ENCODE measurements around the gene STXBP1.

The STXBP1 gene

DNA sequence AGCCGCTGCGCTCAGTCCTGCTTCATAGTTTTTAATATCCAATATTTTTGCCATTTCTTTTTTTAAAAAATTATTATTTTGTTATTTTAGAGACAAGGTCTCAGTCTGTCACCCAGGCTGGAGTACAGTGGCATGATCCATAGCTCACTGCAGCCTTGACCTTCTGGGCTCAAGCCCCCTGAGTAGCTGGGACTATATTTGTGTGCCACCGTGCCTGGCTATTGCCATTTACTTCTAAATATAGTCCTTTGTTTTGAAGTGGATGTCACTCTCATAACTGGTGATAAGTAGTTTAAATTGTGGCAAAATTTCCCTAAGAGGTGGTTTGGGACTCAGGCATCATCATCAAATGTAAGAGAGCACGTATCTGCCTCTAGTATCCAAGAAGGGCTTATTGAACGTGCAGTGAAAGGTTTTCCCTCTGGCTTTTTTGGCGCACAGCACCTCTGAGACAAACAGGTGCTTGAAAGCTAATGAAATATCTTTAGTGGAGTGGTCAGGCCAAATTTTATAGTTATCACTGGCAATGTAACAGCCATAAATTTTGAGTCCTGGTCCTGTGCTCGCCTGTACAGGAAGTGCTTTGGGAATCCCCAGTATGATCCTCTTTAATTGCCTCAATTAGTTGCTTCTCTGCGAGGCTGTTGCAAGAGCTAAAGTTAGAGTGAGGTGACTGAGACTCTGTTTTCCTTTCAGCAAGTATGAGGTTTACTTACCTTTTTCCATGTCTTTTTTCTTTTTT is 14.8 kb downstream of the STXBP1 start:
- no peak for DNase-seq

DNA sequence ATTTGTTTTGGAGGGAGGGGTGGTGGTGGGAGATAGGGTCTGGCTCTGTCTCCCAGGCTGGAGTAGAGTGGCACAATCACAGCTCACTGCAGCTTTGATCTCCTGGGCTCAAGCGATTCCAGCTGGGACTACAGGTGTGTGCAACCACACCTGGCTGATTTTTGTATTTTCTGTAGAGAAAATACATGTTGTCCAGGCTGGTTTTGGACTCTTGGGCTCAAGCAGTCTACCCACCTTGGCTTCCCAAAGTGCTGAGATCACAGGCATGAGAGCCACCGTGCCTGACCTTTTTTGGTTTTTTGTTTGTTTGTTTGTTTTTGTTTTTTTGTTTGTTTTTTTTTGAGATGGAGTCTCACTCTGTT is 15.4 kb downstream of the STXBP1 start:
- no peak for DNase-seq

DNA sequence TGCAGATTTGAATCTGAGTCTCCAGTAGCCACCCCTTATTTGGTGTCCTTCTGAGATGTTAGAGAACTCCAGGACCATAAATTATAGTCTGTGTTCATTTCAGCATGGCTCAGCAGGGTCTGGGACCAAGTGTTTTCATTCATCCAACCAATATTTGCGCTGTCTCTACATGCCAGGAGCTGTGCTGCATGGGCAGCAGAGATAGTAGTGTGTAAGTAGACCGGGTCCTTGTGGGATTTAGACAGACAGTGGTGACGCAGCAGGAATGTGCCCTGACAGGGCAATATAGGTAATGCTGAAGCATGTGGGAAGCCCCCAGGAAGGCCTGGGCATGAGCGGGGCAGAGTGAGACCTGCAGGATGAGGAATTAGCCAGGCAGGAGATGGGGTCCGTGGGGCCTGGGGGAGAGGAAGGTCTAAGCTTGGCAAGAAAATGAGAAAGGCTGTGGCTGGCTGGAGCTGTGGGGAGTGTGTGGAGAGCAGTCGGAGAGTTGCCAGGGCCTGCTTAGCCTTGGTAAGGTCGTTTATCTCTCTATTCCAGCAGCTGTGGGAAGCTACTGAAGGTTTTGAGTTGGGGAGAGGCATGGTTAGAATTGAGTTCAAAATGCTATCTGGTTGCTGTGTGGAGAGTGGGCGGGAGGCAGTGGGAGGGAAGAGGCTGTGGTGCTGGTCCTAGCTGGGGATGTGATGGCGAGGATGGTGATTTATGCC is 16.8 kb downstream of the STXBP1 start:
- no peak for DNase-seq

DNA sequence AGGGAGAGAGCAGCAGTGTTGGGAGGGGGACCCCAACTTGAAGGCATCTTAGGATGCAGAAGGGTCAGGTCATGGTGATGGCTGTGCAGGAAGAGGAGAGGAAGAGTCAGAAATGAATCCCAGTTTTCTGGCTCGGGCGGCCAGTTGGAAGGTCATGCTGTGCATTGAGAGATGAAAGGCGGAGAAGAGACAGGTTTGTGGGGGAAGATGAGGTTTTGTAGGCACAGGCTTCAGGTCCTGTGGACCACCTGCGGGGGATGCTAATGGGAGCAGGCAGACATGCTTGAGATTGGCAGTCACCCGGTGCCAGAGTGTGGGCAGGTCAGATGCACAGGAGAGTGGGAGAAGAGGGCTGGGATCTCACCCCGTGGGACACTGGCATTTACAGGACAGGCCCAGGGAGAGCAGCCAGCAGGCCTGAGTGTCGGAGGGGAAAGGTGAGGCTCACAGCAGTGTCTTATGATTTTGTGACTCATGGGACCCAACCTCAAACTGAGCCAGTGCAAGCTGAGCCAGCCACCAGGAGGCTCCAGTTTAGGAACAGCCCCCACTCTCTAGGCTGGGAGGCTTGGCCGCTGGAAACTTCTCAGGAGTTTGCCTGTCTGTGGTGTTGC is 17.5 kb downstream of the STXBP1 start:
- no peak for DNase-seq

DNA sequence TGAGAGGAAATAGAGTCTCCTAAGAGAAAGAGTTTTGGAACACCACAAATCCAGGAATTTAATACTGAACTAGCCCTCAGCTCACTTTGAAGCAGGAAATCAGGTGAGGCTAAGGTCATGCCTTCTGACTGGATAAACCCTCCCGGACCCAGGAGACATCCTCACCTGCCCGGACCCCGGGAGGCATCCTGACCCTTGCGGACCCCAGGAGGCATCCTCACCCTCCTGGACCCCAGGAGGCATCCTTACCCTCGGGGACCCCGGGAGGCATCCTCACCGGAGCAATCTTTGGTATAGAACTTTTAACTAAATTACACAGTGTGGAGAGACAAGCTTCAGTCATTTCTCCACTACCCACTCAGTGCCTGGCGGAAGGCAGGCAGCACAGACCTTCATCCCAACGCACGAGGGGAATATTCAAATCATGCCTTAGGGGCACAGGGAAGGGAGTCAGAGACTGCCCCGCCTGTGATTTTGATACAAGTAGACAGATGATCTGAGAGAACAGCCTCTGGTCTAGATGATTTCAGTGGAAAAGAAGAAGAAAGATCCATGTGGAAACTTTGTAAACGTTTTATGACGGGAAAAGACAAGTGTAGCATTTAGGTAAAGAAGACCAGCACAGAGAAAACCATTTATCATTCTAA is 21.3 kb downstream of the STXBP1 start:
- DNase-seq: no peak

DNA sequence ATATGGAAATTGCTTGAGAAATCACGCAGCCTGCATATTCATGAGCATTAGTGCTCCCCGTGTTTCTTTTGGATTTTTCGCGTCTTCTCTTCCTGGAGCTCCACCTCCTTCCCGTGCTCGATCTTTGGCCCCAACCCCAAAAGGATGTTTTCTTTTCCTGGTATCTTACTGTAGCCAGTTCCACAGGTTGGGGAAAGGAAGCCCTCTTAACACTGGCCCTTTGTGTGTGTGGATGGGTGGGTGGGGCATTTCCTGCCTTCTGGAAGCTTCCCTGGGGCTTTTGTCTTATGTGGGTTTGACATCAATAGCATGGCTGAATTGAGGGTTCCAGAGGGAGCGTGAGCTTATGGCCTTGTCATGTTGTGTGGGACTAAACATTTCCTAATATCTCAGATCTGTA is 21.9 kb downstream of the STXBP1 start:
- DNase-seq: no peak

DNA sequence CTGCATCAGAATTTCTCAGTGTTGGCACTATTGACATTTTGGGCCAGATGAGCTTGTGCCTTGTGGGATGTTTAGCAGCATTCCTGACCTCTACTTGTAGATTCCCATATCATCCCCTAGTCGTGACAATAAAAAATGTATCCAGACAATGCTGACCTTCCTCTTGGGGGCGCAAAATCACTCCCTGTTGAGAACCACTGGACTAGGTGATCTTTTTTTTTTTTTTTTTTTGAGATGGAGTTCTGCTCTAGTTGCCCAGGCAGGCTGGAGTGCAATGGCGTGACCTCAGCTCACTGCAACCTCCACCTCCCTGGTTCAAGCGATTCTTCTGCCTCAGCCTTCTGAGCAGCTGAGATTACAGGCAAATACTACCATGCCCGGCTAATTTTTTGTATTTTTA is 22.6 kb downstream of the STXBP1 start:
- DNase-seq: no peak

DNA sequence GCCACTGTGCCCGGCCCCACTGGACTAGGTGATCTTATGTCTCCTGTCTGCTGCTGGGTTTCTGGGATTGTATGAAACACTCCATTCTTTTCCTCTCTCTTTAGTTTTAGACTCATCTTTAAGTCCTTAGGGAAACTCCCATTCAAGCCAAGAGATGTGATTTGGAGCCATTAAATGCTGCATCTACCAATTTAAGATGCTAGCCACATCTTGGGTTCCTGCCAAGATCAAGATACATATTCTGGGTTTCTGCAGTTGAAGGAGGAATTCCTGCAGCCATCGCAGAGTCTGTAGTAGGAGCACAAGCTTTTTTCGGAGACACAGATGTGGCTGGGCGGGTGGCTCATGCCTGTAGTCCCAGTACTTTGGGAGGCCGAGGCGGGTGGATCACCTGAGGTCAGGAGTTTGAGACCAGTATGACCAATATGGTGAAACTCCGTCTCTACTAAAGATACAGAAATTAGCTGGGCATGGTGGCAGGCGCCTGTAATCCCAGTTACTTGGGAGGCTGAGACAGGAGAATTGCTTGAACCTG is 23.2 kb downstream of the STXBP1 start:
- no peak for DNase-seq

DNA sequence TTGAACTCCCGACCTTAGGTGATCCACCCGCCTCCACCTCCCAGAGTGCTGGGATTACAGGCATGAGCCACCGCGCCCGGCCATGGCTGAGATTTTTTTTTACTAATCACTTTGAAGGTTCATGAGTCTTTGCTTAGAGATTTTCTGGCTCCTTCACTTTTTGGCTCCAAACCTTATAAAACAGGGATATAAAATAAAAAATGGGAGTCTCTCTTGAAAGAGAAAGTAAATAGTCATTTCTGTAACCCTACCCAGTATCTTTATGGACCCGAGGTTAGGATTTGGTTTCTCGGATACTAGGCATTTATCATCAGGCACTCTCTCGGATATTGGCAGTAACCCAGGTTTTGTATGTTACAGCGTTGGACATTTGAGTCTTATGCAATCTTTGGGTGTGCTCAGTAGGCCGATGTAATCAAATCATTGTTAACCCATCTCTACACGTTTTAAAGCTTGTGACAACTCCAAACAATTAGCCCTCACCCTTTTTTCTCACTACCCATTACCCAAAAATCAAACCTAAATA is 25.3 kb downstream of the STXBP1 start:
- DNase-seq: no peak

DNA sequence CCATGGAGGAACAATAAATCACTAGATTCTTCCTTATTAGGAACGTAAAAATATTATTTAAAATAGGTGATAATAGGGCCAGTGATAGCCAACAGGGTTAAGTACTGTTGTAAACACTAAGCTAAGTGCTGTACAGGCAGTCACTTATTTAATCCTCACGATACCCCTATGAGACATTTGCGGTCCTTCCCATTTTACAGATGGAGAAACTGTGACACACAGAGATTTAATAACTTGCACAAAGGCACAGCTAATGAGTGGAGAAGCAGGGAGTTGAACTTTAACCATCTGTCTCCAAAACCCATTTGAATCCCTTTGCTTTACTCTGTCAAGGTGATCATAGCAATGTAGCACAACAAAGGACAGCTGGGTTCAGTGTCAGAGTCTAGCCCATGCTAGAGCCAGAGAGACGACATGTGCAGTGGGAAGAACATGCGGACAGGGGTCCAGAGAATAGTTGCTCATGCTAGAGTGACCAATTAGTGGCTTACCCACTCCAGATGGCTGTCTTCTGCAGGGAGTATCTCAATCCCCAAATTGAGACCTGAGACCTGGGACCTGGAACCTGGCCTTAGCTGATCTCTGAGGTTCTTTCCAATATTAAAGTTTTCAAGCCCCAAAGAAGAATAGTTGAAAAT is 28.9 kb downstream of the STXBP1 start:
- no peak for DNase-seq

DNA sequence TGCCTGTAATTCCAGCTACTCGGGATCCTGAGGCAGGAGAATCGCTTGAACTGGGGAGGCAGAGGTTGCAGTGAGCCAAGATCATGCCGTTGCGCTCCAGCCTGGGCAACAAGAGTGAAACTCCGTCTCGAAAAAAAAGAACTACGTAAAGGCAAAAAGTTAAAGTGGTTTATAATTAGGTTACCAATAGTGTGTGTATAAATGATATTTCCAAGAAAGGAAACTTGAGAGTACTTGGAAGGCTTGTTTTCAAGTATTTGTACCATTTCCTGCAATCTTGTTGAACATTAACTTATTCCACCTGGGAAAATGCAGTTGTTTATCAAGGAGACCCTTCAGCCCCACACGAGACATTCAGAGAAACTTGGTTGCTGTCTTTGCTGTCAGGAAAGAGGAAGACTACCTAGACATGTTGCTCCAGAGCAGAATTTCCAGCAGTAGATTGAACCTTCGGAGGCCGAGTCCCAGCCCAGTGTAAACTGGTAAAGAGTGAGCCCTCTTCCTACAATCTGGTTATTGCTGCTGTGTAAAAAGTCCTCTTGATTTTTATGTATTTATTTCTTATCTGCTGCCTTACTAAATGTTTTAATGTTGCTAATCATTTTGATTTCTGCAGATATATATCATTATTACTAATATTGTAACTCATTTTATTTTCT is 30.1 kb downstream of the STXBP1 start:
- DNase-seq: no peak

DNA sequence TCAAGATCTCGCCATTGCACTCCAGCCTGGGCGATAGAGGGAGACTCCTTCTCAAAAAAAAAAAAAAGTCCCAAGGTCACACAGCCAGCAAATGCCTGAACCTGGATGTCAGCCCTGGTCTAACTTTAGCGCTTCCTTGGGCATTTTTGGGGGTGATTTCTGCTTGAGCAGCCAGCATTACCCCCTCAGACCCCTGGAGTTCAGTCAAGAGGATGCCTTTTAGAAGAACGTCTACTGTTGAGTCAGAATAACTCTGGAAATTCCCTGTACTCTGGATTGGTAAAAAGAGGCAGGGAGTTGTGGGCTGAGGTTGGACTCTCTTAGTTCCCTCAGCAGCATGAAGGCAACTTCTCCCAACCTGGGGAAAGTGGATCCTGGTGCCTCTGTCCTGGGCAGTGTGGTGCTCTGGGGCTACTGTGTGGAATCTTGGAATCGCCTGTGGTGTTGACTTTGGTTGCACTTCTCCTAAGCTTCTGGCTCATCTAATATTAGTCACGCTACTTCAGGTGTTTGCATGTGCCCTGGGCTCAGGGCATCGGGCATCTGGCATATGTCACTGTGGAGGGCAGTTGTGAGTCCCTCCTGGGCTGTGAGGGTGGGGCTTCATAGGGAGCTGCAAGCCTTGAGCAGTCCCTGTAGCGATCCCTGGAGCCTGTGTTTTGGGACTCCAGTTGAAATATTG is 32.2 kb downstream of the STXBP1 start:
- DNase-seq: no peak

DNA sequence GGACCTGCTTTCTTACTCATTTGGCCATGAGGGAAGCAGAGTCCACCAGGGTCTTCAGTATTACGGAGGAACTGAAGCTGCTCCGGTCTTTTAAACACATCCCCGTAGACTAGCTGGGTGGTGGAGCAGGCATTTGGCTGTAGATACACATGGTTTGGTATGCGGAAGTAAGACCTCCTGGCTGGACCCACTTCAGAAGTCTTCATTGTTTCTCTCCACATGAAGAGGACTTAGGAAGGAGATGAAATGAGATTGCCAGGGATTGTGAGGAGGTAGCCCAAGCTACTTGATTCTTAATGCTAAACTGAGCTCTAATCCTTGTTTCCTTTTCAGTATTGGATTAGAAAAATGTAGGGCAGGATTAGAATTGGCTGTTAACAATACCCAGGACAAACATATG is 32.9 kb downstream of the STXBP1 start:
- DNase-seq: no peak

DNA sequence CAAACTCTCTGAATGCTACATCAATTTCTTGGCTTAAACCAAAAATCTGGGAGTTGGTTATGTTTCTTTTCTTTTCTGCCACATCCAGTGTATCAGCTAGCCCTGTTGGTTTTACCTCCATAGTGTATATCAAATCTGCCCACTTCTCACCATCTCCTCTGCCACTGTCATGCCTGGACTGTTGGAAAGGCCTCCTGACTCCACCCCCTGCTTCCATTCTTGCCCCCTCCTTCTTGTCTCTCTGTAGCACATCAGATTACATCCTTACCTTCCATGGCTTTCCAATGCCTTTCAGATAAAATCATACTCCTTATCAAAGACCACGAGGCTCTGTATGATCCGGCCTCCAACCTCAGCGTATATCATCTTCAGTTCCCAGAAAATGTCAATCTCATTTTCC is 35.4 kb downstream of the STXBP1 start:
- DNase-seq: no peak

DNA sequence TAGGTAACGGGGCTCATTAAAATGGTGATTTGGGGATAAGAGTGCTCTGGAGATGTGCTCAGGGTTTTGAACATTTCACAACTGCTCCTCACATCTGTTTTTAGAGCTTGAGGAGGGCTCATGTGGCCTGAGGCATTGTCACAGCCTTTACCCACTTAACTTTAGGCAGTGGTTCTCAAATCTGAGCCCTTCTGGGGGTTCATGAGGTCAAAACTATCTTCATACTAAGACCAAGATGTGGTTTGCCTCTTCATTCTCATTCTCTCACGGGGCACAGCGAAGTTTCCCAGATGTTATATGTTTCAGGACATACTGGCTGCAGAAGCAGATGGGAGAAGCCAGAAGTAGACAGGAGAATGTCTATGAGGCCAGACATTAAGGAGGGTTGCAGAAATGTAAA is 38.4 kb downstream of the STXBP1 start:
- no peak for DNase-seq

DNA sequence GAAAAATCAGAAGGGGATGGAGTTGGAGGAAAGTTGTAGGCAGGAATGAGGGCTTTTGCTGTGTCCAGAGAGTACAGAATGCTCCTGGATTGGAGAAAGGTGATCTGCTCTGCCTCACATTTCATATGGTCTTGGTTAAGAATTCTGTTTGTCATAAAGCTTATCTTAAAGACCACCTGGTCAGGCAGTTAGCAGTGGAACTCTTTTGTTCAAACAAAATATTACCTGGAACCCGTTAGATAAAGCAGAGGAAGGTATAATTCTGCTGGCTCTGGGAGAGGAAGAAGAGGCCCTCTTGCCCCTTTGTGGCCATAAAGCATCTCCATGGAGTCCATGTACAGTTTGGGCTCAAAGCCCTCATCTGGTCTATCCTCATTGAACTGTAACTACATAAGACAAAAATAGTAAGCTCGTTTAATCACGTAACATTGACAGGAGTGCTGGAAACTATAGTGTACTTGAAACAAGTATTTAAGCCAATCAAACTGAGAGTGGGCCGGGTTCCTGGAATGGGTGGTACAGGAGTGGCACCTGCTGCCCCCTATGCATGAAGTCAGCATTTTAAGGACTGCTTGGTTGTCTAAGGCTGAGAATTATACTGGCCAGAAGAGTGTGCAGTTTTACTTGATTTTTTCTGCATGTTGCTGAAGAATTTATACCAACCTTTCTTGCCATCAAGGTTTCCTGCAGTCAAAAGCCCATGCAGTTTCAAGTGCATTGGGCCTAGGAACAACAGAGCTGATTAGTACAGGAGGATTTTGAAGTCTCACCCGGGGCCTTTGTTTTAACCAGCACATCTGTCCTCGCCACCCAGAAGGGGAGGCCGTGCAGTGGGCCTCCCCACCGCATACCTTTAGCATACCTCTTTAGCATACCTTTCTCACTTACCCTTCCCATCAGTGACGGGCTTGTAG is 39.9 kb downstream of the STXBP1 start:
- no peak for DNase-seq

DNA sequence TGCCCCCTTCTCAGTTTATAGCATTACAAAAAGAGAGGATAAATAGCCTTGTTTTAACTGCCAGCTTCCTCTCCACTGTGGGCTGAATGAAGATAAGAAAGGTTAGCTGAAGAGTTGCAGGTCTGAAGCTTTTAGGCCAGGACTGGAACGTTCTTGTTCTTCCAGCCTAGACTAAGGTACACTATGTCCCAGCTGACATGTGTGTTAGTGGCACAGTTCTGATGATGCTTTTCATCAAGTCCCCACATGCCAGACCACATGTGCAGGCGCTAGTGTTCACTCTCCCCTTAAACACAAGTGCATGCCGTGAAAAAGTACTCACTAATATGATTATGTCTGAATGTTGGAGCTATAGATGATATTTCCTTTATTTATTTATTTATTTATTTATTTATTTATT is 40.7 kb downstream of the STXBP1 start:
- DNase-seq: no peak

DNA sequence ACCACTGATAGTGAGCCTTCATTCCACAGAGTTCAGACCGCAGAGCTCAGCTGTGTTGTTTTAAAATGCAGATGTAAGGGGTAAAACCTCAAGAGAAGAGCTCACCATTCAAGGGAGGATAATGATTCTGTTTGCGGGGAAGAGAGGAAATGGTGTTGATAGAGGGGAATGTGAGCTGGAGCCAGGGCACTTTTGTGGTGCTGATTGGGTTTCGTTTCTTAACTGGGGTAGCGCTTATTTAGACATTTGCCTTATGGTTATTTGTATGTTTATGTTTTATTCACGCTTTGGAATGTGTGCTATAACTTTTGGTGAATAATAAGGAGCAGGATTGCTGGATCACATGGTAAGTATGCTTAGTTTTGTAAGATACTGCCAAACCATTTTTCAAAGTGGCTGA is 42.5 kb downstream of the STXBP1 start:
- no peak for DNase-seq

DNA sequence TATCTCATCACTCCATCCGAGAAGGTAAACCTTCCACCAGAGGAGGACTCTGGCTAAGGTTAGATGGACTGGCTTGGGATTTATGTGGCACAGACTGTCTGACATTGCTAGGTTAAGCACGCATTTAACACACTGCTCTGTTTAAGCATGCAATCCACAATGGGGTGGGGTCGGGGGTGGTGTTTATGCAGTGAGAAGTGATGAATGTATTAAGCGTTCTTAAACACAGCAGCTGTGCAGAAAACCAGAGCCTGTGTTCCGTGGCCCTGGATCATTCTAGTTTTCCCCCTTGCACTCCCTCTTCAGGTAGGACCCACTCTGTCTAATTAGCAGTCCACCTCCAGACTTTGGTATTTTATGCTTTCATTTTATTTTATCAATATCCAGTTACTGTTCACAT is 46.4 kb downstream of the STXBP1 start:
- DNase-seq: no peak

DNA sequence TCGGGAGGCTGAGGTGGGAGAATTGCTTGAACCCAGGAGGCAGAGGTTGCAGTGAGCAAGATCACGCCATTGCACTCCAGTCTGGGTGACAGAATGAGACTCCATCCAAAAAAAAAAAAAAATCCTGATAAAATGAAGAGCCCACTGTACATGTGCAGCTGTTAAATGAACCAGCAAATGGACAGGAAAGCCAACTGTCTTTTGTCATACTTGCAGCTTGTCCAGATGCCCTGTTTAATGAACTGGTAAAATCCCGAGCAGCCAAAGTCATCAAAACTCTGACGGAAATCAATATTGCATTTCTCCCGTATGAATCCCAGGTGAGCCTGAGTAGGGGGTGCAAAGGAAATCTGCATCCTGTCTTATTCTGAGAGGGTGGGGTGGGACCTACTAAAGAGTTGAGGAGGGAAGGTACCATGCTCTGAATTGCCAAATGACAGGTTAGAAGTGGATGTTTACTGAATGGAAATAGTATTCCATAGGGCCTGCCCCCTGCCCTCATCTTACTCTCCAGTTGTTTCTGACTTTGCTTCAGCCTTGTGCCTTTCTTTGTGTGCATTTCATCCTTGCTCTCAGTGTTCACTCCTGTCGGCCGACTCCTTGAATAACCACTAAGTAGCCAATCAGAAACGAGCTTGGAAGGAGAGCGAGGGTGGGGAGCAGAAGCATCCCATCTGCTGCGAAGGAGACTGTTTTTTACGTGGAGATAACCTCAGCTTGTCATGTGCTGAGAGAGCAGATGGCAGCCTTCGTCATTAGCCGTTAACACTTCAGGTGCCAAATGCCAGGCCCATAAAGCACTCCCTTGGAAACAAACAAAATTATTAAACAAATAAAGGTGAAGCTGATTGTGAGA is 49.0 kb downstream of the STXBP1 start:
- no peak for DNase-seq
